Pancreas (tissue), 10 donors: Measurements from ENCODE around the gene THSD7A. TPM values are rescaled to one million over a fixed set of nuclear protein-coding genes. Genes with fewer than 3 reads are reported as not detected.

ENCODE experiments used
- ATAC-seq, 4 donors: fragments of 200-7000 bp; cut with Tn5 transposase; one replicate each; pipeline versions ENCODE4 v1.8.0 to v1.9.1; 2020; ENCODE audit warnings: mild to moderate bottlenecking in 4 of 4, moderate library complexity in 4 of 4
- DNase-seq, 6 donors: peaks; one replicate each; pipeline ENCODE4 v3.0.0-alpha.2; 2020
- FAIRE-seq: peaks from 2 replicates; lab custom pipeline; 2012; peaks lifted over from hg19 to GRCh38; lab: Jason Lieb, UNC
- H3K27ac ChIP-seq, 4 donors: fragments of 200-600 bp; sonication (generic); 1 replicate in 3 of 4; 2 replicates in 1 of 4; pipeline versions ENCODE4 v1.5.0 to v1.8.0; 2020
- H3K27me3 ChIP-seq, 4 donors: fragments of 200-600 bp; one replicate each; pipeline ENCODE4 v1.8.0; 2021
- H3K36me3 ChIP-seq, 3 donors: fragments of 200-600 bp; sonication (generic) in 1 of 3; one replicate each; pipeline versions ENCODE4 v1.5.0 to v1.8.0; 2020 to 2021
- H3K4me1 ChIP-seq, 3 donors: fragments of 200-600 bp; one replicate each; pipeline ENCODE4 v1.8.0; 2021
- H3K4me3 ChIP-seq, 4 donors: fragments of 200-600 bp; sonication (generic) in 2 of 4; one replicate each; pipeline versions ENCODE4 v1.5.0 to v1.8.0; 2020 to 2021
- H3K9me3 ChIP-seq, 4 donors: fragments of 200-600 bp; one replicate each; pipeline ENCODE4 v1.8.0; 2021
- WGBS, 2 donors: extraction: QIAGEN DNeasy Blood & Tissue Kit; methylation state at CpG; one replicate each; pipeline ENCODE4 v1.1.7; 2013; 5-methylcytosine and 5-hydroxymethylcytosine counted together
- intact Hi-C, 3 donors: fragments of 100-400 bp; cut with DNase I; formaldehyde crosslinking; loops; one replicate each; pipeline versions ENCODE4 v1.11.1 to v1.14.2; 2022
- polyA plus RNA-seq, 2 donors: library from polyadenylated mRNA; stranded (reverse); fragments of 200-250 nt; gene quantifications; one replicate each; pipeline ENCODE4 v1.2.3, GENCODE V29; 2013
- total RNA-seq, 6 donors: library from RNA; stranded (reverse); fragmentation: NEBNext Ultra II Directional in 4 of 6; extraction: Animal tissue kit (Norgen Biotek cat#: 25700) in 4 of 6; gene quantifications; one replicate each; pipeline versions ENCODE4 v1.2.1 to v1.2.4, GENCODE V29; 2021 to 2023
- TF ChIP-seq, protein P1 (sequence below), 4 donors: fragments of 200-600 bp; sonication (generic) in 3 of 4; IDR thresholded peaks; one replicate each; pipeline versions ENCODE4 v1.5.0 to v1.8.0; 2021; ENCODE audit warnings: antibody characterized with exemption in 4 of 4
- donor health status: healthy with polysubstance abuse.
- donor health status: DM: no; HTN: no; CAD: no; lungs with moderate emphysema.
- donor health status: DM: no; HTN: no; CAD: no.
- donor health status: control.
- donor health status: control.
- donor health status: Bipolar disorder and iron deficiency.
- donor health status: DM: yes; HTN: yes; CAD: no.
- donor health status: DM: no; HTN: no; CAD: no.
- donor health status: DM: no; HTN: no; CAD: no.
- donor health status: DM: yes; HTN: yes; CAD: no.

The THSD7A gene
- total and polyA plus RNA-seq, 8 donors: 0.30 to 3.7 (median 0.90) TPM

GRCh38 chr7:11623093-11623678 is 208.8 kb downstream of the THSD7A start:
- 83 to 86% methylated on average over 4 of the region's 4 CpGs for WGBS, 2 donors
- H3K4me3 ChIP-seq: no peak overlapping the region
- no peaks in the 10 kb centered on the region for H3K27me3 ChIP-seq
- FAIRE-seq: no peak
- H3K36me3 ChIP-seq: no peaks in the 10 kb centered on the region
- no peak for ATAC-seq
- DNase-seq: no peak
- peaks cover 0 to 13% (median 5%) of the 10 kb centered on the region in 3 donors for H3K4me1 ChIP-seq
- TF ChIP-seq, protein P1, sequence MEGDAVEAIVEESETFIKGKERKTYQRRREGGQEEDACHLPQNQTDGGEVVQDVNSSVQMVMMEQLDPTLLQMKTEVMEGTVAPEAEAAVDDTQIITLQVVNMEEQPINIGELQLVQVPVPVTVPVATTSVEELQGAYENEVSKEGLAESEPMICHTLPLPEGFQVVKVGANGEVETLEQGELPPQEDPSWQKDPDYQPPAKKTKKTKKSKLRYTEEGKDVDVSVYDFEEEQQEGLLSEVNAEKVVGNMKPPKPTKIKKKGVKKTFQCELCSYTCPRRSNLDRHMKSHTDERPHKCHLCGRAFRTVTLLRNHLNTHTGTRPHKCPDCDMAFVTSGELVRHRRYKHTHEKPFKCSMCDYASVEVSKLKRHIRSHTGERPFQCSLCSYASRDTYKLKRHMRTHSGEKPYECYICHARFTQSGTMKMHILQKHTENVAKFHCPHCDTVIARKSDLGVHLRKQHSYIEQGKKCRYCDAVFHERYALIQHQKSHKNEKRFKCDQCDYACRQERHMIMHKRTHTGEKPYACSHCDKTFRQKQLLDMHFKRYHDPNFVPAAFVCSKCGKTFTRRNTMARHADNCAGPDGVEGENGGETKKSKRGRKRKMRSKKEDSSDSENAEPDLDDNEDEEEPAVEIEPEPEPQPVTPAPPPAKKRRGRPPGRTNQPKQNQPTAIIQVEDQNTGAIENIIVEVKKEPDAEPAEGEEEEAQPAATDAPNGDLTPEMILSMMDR (IDR thresholded peaks at IDR 0.05): no peak
- H3K27ac ChIP-seq: no peak overlapping the region
- H3K9me3 ChIP-seq: no peaks in the 10 kb centered on the region
- intact Hi-C loops: no loop called here

GRCh38 chr7:11620406-11621253 is 211.4 kb downstream of the THSD7A start:
- FAIRE-seq: no peak
- intact Hi-C loops: no loop called here
- Histone ChIP-seq H3K4me3 (no peak overlapping the region), H3K9me3 (no peaks in the 10 kb centered on the region), H3K4me1 (peaks cover 0 to 8% (median 5%) of the 10 kb centered on the region in 3 donors), H3K36me3 (no peaks in the 10 kb centered on the region), H3K27me3 (no peaks in the 10 kb centered on the region), H3K27ac (no peak overlapping the region)
- no peak for ATAC-seq
- DNase-seq: no peak
- WGBS, 2 donors: 70 to 71% methylated on average over 5 of the region's 5 CpGs
- TF ChIP-seq, protein P1 (IDR thresholded peaks at IDR 0.05): no peak

- no peaks in the 10 kb centered on the region for H3K27me3 ChIP-seq
- FAIRE-seq (no peak), DNase-seq (no peak), ATAC-seq (no peak)
- H3K9me3 ChIP-seq: no peaks in the 10 kb centered on the region
- WGBS, 2 donors: 65 to 74% methylated on average over 2 of the region's 2 CpGs
- H3K4me3 ChIP-seq: no peak overlapping the region
- no peaks in the 10 kb centered on the region for H3K4me1 ChIP-seq
- no peak overlapping the region for H3K27ac ChIP-seq
- TF ChIP-seq, protein P1 (IDR thresholded peaks at IDR 0.05): no peak
- intact Hi-C loops: no loop called here
- H3K36me3 ChIP-seq: no peaks in the 10 kb centered on the region
Measured at GRCh38 chr7:11616466-11616865, 215.5 kb downstream of the THSD7A start.

GRCh38 chr7:11615174-11615573 is 216.8 kb downstream of the THSD7A start:
- no peaks in the 10 kb centered on the region for H3K27me3 ChIP-seq
- ATAC-seq: no peak
- no peaks in the 10 kb centered on the region for H3K4me1 ChIP-seq
- H3K9me3 ChIP-seq: no peaks in the 10 kb centered on the region
- WGBS, 2 donors: 65 to 68% methylated on average over 2 of the region's 2 CpGs
- TF ChIP-seq, protein P1 (IDR thresholded peaks at IDR 0.05): no peak
- H3K36me3 ChIP-seq: no peaks in the 10 kb centered on the region
- intact Hi-C loops: no loop called here
- H3K27ac ChIP-seq: no peak overlapping the region
- no peak for FAIRE-seq
- H3K4me3 ChIP-seq: no peak overlapping the region
- no peak for DNase-seq
